ENCODE results near the gene STXBP6.
A peak's percentile ranks its signal among the peaks of the same experiment; 100 is the strongest.
"Not testable (repeated sequence)": the region's sequence is repeated elsewhere in the genome, so short reads cannot be mapped to it uniquely, and the experiment has no call there.

The STXBP6 gene

GRCh38 chr14:24837280-24838046, 212.5 kb downstream of the STXBP6 start:
- Histone ChIP-seq H3K9me3 (ENCODE audit: control extremely low read depth in 1 of 5, control insufficient read depth in 4 of 5, insufficient read depth in 2 of 5, low read depth in 1 of 5, low read length in 4 of 5) (no peaks in the 10 kb centered on the region), H3K4me3 (ENCODE audit: control insufficient read depth in 1 of 7, extremely low read depth in 1 of 7, insufficient read depth in 4 of 7, low read depth in 2 of 7, low read length in 6 of 7) (no peak overlapping the region), H3K27me3 (replicated peaks in 2 of 5; ENCODE audit: control insufficient read depth in 4 of 5, insufficient read depth in 5 of 5, low read length in 4 of 5) (no peaks in the 10 kb centered on the region), H3K27ac (ENCODE audit: insufficient read depth in 1 of 2, low read depth in 1 of 2, low read length in 2 of 2, poor library complexity in 1 of 2, severe bottlenecking in 2 of 2) (no peak overlapping the region), H3K36me3 (ENCODE audit: control insufficient read depth in 4 of 4, insufficient read depth in 4 of 4, low read length in 3 of 4) (no peaks in the 10 kb centered on the region), H3K4me1 (ENCODE audit: control extremely low read depth in 1 of 4, control insufficient read depth in 4 of 4, insufficient read depth in 4 of 4, low read length in 3 of 4) (no peaks in the 10 kb centered on the region)
- no peak for DNase-seq
- POLR2A ChIA-PET, result interaction anchor here (0.6 kb wide), 1 partner anchor 435 kb away, joined by 3 read pairs; no protein-coding TSS in a partner anchor
- WGBS (ENCODE audit: insufficient coverage), result 100% methylated on average over 1 of the region's 3 CpGs
- CTCF ChIA-PET, result interaction anchor here (1.4 kb wide), 1 partner anchor 15 kb away, joined by 3 read pairs; no protein-coding TSS in a partner anchor

- H3K27ac ChIP-seq (ENCODE audit: insufficient read depth in 1 of 2, low read depth in 1 of 2, low read length in 2 of 2, poor library complexity in 1 of 2, severe bottlenecking in 2 of 2); H3K36me3 ChIP-seq (ENCODE audit: control insufficient read depth in 4 of 4, insufficient read depth in 4 of 4, low read length in 3 of 4); H3K27me3 ChIP-seq (replicated peaks in 2 of 5; ENCODE audit: control insufficient read depth in 4 of 5, insufficient read depth in 5 of 5, low read length in 4 of 5); H3K4me1 ChIP-seq (ENCODE audit: control extremely low read depth in 1 of 4, control insufficient read depth in 4 of 4, insufficient read depth in 4 of 4, low read length in 3 of 4); H3K4me3 ChIP-seq (ENCODE audit: control insufficient read depth in 1 of 7, extremely low read depth in 1 of 7, insufficient read depth in 4 of 7, low read depth in 2 of 7, low read length in 6 of 7); POLR2A ChIA-PET; H3K9me3 ChIP-seq (ENCODE audit: control extremely low read depth in 1 of 5, control insufficient read depth in 4 of 5, insufficient read depth in 2 of 5, low read depth in 1 of 5, low read length in 4 of 5): not testable (repeated sequence)
- DNase-seq, result peak in 1 of 3 donors; percentile 6
- WGBS (ENCODE audit: insufficient coverage), result no CpG with 5 or more reads among the region's 6 CpGs
- CTCF ChIA-PET, result interaction anchor here (1.0 kb wide), 1 partner anchor 11 kb away, joined by 3 read pairs; no protein-coding TSS in a partner anchor
These were observed 213.6 kb downstream of the STXBP6 start for GRCh38 chr14:24836324-24836723.

- H3K9me3 ChIP-seq (ENCODE audit: control extremely low read depth in 1 of 5, control insufficient read depth in 4 of 5, insufficient read depth in 2 of 5, low read depth in 1 of 5, low read length in 4 of 5), result no peaks in the 10 kb centered on the region
- H3K4me1 ChIP-seq (ENCODE audit: control extremely low read depth in 1 of 4, control insufficient read depth in 4 of 4, insufficient read depth in 4 of 4, low read length in 3 of 4), result no peaks in the 10 kb centered on the region
- H3K27me3 ChIP-seq (replicated peaks in 2 of 5; ENCODE audit: control insufficient read depth in 4 of 5, insufficient read depth in 5 of 5, low read length in 4 of 5), result no peaks in the 10 kb centered on the region
- no peak overlapping the region for H3K27ac ChIP-seq (ENCODE audit: insufficient read depth in 1 of 2, low read depth in 1 of 2, low read length in 2 of 2, poor library complexity in 1 of 2, severe bottlenecking in 2 of 2)
- H3K4me3 ChIP-seq (ENCODE audit: control insufficient read depth in 1 of 7, extremely low read depth in 1 of 7, insufficient read depth in 4 of 7, low read depth in 2 of 7, low read length in 6 of 7), result no peak overlapping the region
- DNase-seq, result no peak
- H3K36me3 ChIP-seq (ENCODE audit: control insufficient read depth in 4 of 4, insufficient read depth in 4 of 4, low read length in 3 of 4), result no peaks in the 10 kb centered on the region
- WGBS (ENCODE audit: insufficient coverage), result 95% methylated on average over 4 of the region's 6 CpGs
- ChIA-PET POLR2A (no interaction called here), CTCF (no interaction called here)
These were observed 215.0 kb downstream of the STXBP6 start for GRCh38 chr14:24834956-24835355.

- POLR2A ChIA-PET, result no interaction called here
- H3K9me3 ChIP-seq (ENCODE audit: control extremely low read depth in 1 of 5, control insufficient read depth in 4 of 5, insufficient read depth in 2 of 5, low read depth in 1 of 5, low read length in 4 of 5), result no peaks in the 10 kb centered on the region
- no peaks in the 10 kb centered on the region for H3K27me3 ChIP-seq (replicated peaks in 2 of 5; ENCODE audit: control insufficient read depth in 4 of 5, insufficient read depth in 5 of 5, low read length in 4 of 5)
- H3K4me1 ChIP-seq (ENCODE audit: control extremely low read depth in 1 of 4, control insufficient read depth in 4 of 4, insufficient read depth in 4 of 4, low read length in 3 of 4), result no peaks in the 10 kb centered on the region
- no peak for DNase-seq
- no peak overlapping the region for H3K4me3 ChIP-seq (ENCODE audit: control insufficient read depth in 1 of 7, extremely low read depth in 1 of 7, insufficient read depth in 4 of 7, low read depth in 2 of 7, low read length in 6 of 7)
- no peaks in the 10 kb centered on the region for H3K36me3 ChIP-seq (ENCODE audit: control insufficient read depth in 4 of 4, insufficient read depth in 4 of 4, low read length in 3 of 4)
- H3K27ac ChIP-seq (ENCODE audit: insufficient read depth in 1 of 2, low read depth in 1 of 2, low read length in 2 of 2, poor library complexity in 1 of 2, severe bottlenecking in 2 of 2), result no peak overlapping the region
- CTCF ChIA-PET, result no interaction called here
- no CpG with 5 or more reads among the region's 1 CpG for WGBS (ENCODE audit: insufficient coverage)
These were observed 216.6 kb downstream of the STXBP6 start for GRCh38 chr14:24833385-24833784.

GRCh38 chr14:24831677-24832076, 218.3 kb downstream of the STXBP6 start:
- no peak for DNase-seq
- ChIA-PET POLR2A (no interaction called here), CTCF (interaction anchor here (1.0 kb wide), 1 partner anchor 12 kb away, joined by 3 read pairs; no protein-coding TSS in a partner anchor)
- Histone ChIP-seq H3K4me3 (ENCODE audit: control insufficient read depth in 1 of 7, extremely low read depth in 1 of 7, insufficient read depth in 4 of 7, low read depth in 2 of 7, low read length in 6 of 7) (no peak overlapping the region), H3K9me3 (ENCODE audit: control extremely low read depth in 1 of 5, control insufficient read depth in 4 of 5, insufficient read depth in 2 of 5, low read depth in 1 of 5, low read length in 4 of 5) (no peaks in the 10 kb centered on the region), H3K36me3 (ENCODE audit: control insufficient read depth in 4 of 4, insufficient read depth in 4 of 4, low read length in 3 of 4) (no peaks in the 10 kb centered on the region), H3K27ac (ENCODE audit: insufficient read depth in 1 of 2, low read depth in 1 of 2, low read length in 2 of 2, poor library complexity in 1 of 2, severe bottlenecking in 2 of 2) (no peak overlapping the region), H3K4me1 (ENCODE audit: control extremely low read depth in 1 of 4, control insufficient read depth in 4 of 4, insufficient read depth in 4 of 4, low read length in 3 of 4) (no peaks in the 10 kb centered on the region), H3K27me3 (replicated peaks in 2 of 5; ENCODE audit: control insufficient read depth in 4 of 5, insufficient read depth in 5 of 5, low read length in 4 of 5) (no peaks in the 10 kb centered on the region)
- 89% methylated on average over 3 of the region's 4 CpGs for WGBS (ENCODE audit: insufficient coverage)

- ChIA-PET CTCF (no interaction called here), POLR2A (no interaction called here)
These were observed 220.1 kb downstream of the STXBP6 start for GRCh38 chr14:24829862-24830261.

GRCh38 chr14:24828486-24828885, 221.5 kb downstream of the STXBP6 start:
- H3K27ac ChIP-seq (ENCODE audit: insufficient read depth in 1 of 2, low read depth in 1 of 2, low read length in 2 of 2, poor library complexity in 1 of 2, severe bottlenecking in 2 of 2), result no peak overlapping the region
- no peaks in the 10 kb centered on the region for H3K36me3 ChIP-seq (ENCODE audit: control insufficient read depth in 4 of 4, insufficient read depth in 4 of 4, low read length in 3 of 4)
- 100% methylated on average over 2 of the region's 4 CpGs for WGBS (ENCODE audit: insufficient coverage)
- H3K4me1 ChIP-seq (ENCODE audit: control extremely low read depth in 1 of 4, control insufficient read depth in 4 of 4, insufficient read depth in 4 of 4, low read length in 3 of 4), result no peaks in the 10 kb centered on the region
- no peaks in the 10 kb centered on the region for H3K9me3 ChIP-seq (ENCODE audit: control extremely low read depth in 1 of 5, control insufficient read depth in 4 of 5, insufficient read depth in 2 of 5, low read depth in 1 of 5, low read length in 4 of 5)
- ChIA-PET POLR2A (no interaction called here), CTCF (no interaction called here)
- no peak for DNase-seq
- no peaks in the 10 kb centered on the region for H3K27me3 ChIP-seq (replicated peaks in 2 of 5; ENCODE audit: control insufficient read depth in 4 of 5, insufficient read depth in 5 of 5, low read length in 4 of 5)
- H3K4me3 ChIP-seq (ENCODE audit: control insufficient read depth in 1 of 7, extremely low read depth in 1 of 7, insufficient read depth in 4 of 7, low read depth in 2 of 7, low read length in 6 of 7), result no peak overlapping the region

More at GRCh38 chr14:24829862-24830261, 220.1 kb downstream of the STXBP6 start:
- Histone ChIP-seq H3K4me1 (ENCODE audit: control extremely low read depth in 1 of 4, control insufficient read depth in 4 of 4, insufficient read depth in 4 of 4, low read length in 3 of 4) (no peaks in the 10 kb centered on the region), H3K9me3 (ENCODE audit: control extremely low read depth in 1 of 5, control insufficient read depth in 4 of 5, insufficient read depth in 2 of 5, low read depth in 1 of 5, low read length in 4 of 5) (no peaks in the 10 kb centered on the region), H3K27ac (ENCODE audit: insufficient read depth in 1 of 2, low read depth in 1 of 2, low read length in 2 of 2, poor library complexity in 1 of 2, severe bottlenecking in 2 of 2) (no peak overlapping the region), H3K4me3 (ENCODE audit: control insufficient read depth in 1 of 7, extremely low read depth in 1 of 7, insufficient read depth in 4 of 7, low read depth in 2 of 7, low read length in 6 of 7) (no peak overlapping the region), H3K36me3 (ENCODE audit: control insufficient read depth in 4 of 4, insufficient read depth in 4 of 4, low read length in 3 of 4) (no peaks in the 10 kb centered on the region), H3K27me3 (replicated peaks in 2 of 5; ENCODE audit: control insufficient read depth in 4 of 5, insufficient read depth in 5 of 5, low read length in 4 of 5) (no peaks in the 10 kb centered on the region)
- peak in 2 of 3 donors; percentile 17 to 35 for DNase-seq
- WGBS (ENCODE audit: insufficient coverage), result 82% methylated on average over 1 of the region's 2 CpGs
